ENCODE data around the gene ZNF607. TPM values are rescaled to one million over a fixed set of nuclear protein-coding genes. Genes with fewer than 3 reads are reported as not detected.

ZNF607 gene
- total and polyA plus RNA-seq, 10 of the 15 experiments (the other 5 are each of a cell fraction or from before 2014, with no cell fraction given): 0.47 to 5.7 (median 2.2) TPM

DNA sequence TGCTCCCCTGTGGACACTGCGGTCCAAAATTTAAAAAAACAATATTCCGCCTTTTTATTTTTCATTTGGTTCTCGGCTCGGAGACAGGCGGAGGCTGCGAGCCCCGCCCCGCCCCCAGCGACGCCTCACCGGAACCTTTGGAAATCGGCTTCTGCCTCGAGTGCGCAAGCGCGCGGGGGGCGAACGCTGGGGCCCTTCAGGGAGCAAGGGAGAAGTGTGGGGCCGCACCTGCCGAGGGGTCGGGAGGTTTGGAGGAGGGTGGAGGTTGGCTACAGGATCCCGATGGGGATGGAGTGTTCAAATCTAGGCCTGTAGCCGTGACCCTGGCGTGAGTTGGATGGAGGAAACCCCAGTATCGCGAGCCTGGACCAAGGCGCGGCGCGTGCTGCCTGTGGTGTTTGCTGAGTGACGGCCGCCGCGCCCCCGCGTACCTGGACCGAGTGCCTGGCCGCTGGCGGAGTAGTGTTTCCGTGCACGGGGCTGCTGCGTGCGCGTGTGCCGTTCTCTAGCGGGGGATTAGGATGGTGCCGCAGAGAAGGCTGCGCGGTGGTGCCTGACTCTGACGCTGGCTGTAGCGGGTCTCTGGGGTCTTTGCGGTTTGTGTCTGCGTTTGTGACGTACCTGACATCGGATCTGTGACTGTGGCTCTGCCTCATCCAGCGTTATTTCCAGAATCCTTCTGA lies 63.7 kb downstream of the ZNF607 start (continued):
- TF ChIP-seq TARDBP (IDR thresholded peaks at IDR 0.05; ENCODE audit: borderline replicate concordance) (0 out of 2 replicates have a peak, but pooled peaks have one; percentile 18), ASH2L (IDR thresholded peaks at IDR 0.05; ENCODE audit: borderline replicate concordance, low read depth) (no peak; the same call in 1 of the 2 replicates), WRNIP1 (IDR thresholded peaks at IDR 0.05; ENCODE audit: borderline replicate concordance, low read depth, low read length) (no peak), ZNF274 (IDR thresholded peaks at IDR 0.05; ENCODE audit: insufficient read depth, insufficient read length) (no peak), SMARCA5 (IDR thresholded peaks at IDR 0.05) (no peak; the same call in 1 of the 2 replicates), TAF1 (IDR thresholded peaks at IDR 0.05; ENCODE audit: borderline replicate concordance, low read depth, low read length) (no peak; the same call in 1 of the 2 replicates), POLR2AphosphoS2 (IDR thresholded peaks at IDR 0.05; ENCODE audit: low read depth, low read length) (0 out of 2 replicates have a peak, but pooled peaks have one; percentile 45), RAD21 (IDR thresholded peaks at IDR 0.05; ENCODE audit: insufficient read depth, low read depth, low read length) (no peak), ZNF207 (IDR thresholded peaks at IDR 0.05; ENCODE audit: borderline replicate concordance) (no peak), NFYA (IDR thresholded peaks at IDR 0.05; ENCODE audit: borderline replicate concordance, low read depth, low read length) (no peak), PAX8 (IDR thresholded peaks at IDR 0.05) (no peak), DPF2 (IDR thresholded peaks at IDR 0.05) (peak; percentile 46; the same call in 1 of the 2 replicates), ZNF24 (IDR thresholded peaks at IDR 0.05) (no peak)
- TF ChIP-seq, protein P1, sequence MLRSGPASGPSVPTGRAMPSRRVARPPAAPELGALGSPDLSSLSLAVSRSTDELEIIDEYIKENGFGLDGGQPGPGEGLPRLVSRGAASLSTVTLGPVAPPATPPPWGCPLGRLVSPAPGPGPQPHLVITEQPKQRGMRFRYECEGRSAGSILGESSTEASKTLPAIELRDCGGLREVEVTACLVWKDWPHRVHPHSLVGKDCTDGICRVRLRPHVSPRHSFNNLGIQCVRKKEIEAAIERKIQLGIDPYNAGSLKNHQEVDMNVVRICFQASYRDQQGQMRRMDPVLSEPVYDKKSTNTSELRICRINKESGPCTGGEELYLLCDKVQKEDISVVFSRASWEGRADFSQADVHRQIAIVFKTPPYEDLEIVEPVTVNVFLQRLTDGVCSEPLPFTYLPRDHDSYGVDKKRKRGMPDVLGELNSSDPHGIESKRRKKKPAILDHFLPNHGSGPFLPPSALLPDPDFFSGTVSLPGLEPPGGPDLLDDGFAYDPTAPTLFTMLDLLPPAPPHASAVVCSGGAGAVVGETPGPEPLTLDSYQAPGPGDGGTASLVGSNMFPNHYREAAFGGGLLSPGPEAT (IDR thresholded peaks at IDR 0.05; ENCODE audit: low read depth): peak; percentile 47
- TF ChIP-seq, protein P2, sequence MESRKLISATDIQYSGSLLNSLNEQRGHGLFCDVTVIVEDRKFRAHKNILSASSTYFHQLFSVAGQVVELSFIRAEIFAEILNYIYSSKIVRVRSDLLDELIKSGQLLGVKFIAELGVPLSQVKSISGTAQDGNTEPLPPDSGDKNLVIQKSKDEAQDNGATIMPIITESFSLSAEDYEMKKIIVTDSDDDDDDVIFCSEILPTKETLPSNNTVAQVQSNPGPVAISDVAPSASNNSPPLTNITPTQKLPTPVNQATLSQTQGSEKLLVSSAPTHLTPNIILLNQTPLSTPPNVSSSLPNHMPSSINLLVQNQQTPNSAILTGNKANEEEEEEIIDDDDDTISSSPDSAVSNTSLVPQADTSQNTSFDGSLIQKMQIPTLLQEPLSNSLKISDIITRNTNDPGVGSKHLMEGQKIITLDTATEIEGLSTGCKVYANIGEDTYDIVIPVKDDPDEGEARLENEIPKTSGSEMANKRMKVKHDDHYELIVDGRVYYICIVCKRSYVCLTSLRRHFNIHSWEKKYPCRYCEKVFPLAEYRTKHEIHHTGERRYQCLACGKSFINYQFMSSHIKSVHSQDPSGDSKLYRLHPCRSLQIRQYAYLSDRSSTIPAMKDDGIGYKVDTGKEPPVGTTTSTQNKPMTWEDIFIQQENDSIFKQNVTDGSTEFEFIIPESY (IDR thresholded peaks at IDR 0.05): no peak
- TF ChIP-seq, protein P3, sequence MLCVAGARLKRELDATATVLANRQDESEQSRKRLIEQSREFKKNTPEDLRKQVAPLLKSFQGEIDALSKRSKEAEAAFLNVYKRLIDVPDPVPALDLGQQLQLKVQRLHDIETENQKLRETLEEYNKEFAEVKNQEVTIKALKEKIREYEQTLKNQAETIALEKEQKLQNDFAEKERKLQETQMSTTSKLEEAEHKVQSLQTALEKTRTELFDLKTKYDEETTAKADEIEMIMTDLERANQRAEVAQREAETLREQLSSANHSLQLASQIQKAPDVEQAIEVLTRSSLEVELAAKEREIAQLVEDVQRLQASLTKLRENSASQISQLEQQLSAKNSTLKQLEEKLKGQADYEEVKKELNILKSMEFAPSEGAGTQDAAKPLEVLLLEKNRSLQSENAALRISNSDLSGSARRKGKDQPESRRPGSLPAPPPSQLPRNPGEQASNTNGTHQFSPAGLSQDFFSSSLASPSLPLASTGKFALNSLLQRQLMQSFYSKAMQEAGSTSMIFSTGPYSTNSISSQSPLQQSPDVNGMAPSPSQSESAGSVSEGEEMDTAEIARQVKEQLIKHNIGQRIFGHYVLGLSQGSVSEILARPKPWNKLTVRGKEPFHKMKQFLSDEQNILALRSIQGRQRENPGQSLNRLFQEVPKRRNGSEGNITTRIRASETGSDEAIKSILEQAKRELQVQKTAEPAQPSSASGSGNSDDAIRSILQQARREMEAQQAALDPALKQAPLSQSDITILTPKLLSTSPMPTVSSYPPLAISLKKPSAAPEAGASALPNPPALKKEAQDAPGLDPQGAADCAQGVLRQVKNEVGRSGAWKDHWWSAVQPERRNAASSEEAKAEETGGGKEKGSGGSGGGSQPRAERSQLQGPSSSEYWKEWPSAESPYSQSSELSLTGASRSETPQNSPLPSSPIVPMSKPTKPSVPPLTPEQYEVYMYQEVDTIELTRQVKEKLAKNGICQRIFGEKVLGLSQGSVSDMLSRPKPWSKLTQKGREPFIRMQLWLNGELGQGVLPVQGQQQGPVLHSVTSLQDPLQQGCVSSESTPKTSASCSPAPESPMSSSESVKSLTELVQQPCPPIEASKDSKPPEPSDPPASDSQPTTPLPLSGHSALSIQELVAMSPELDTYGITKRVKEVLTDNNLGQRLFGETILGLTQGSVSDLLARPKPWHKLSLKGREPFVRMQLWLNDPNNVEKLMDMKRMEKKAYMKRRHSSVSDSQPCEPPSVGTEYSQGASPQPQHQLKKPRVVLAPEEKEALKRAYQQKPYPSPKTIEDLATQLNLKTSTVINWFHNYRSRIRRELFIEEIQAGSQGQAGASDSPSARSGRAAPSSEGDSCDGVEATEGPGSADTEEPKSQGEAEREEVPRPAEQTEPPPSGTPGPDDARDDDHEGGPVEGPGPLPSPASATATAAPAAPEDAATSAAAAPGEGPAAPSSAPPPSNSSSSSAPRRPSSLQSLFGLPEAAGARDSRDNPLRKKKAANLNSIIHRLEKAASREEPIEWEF (IDR thresholded peaks at IDR 0.05; ENCODE audit: insufficient replicate concordance, low read depth, low read length): no peak
- TF ChIP-seq, protein P4, sequence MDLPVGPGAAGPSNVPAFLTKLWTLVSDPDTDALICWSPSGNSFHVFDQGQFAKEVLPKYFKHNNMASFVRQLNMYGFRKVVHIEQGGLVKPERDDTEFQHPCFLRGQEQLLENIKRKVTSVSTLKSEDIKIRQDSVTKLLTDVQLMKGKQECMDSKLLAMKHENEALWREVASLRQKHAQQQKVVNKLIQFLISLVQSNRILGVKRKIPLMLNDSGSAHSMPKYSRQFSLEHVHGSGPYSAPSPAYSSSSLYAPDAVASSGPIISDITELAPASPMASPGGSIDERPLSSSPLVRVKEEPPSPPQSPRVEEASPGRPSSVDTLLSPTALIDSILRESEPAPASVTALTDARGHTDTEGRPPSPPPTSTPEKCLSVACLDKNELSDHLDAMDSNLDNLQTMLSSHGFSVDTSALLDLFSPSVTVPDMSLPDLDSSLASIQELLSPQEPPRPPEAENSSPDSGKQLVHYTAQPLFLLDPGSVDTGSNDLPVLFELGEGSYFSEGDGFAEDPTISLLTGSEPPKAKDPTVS (IDR thresholded peaks at IDR 0.05; ENCODE audit: low read depth, low read length): no peak
- TF ChIP-seq, protein P5, sequence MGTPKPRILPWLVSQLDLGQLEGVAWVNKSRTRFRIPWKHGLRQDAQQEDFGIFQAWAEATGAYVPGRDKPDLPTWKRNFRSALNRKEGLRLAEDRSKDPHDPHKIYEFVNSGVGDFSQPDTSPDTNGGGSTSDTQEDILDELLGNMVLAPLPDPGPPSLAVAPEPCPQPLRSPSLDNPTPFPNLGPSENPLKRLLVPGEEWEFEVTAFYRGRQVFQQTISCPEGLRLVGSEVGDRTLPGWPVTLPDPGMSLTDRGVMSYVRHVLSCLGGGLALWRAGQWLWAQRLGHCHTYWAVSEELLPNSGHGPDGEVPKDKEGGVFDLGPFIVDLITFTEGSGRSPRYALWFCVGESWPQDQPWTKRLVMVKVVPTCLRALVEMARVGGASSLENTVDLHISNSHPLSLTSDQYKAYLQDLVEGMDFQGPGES (IDR thresholded peaks at IDR 0.05): no peak
